ENCODE data around the gene NTM.

DNA sequence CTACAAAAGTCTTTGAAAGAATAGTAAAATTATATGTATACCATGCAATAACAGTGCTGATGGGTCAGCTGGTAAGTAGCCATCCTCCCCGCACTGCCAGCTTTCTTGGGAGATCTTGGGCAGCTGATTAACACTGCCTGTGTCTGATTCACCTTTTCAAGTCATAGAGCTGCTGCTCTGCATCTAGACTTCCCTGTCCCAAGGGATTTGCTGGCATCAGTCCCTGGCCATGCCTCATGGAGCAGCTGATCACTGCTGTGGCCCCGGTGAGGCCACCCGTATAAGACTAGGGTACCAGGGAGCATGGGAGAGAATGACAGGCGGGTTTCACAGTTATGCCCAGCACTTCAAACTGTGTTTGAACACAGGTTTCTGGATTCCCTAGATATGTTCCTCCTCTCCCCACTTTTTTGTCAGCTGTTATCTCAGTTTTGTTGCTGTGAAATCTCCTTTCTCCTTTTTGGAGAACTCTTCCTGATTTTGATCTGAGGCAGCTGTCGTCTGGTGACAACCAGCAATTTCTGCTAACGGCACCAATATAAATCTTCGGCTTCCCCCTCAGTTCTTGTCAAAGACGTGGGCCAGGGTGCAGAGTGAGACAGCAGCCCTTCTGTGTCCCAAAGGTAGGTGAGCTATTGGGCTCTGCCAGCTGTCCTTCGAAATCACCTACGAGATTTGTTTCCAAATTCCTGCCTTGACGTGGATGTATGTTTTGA is 438.9 kb downstream of the NTM start:
- TF ChIP-seq, protein P1, sequence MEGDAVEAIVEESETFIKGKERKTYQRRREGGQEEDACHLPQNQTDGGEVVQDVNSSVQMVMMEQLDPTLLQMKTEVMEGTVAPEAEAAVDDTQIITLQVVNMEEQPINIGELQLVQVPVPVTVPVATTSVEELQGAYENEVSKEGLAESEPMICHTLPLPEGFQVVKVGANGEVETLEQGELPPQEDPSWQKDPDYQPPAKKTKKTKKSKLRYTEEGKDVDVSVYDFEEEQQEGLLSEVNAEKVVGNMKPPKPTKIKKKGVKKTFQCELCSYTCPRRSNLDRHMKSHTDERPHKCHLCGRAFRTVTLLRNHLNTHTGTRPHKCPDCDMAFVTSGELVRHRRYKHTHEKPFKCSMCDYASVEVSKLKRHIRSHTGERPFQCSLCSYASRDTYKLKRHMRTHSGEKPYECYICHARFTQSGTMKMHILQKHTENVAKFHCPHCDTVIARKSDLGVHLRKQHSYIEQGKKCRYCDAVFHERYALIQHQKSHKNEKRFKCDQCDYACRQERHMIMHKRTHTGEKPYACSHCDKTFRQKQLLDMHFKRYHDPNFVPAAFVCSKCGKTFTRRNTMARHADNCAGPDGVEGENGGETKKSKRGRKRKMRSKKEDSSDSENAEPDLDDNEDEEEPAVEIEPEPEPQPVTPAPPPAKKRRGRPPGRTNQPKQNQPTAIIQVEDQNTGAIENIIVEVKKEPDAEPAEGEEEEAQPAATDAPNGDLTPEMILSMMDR (IDR thresholded peaks at IDR 0.05; ENCODE audit: insufficient read depth, low read length), result no peak
- TF ChIP-seq POLR2AphosphoS5 (IDR thresholded peaks at IDR 0.05; ENCODE audit: low read depth) (no peak), SPI1 (IDR thresholded peaks at IDR 0.05; ENCODE audit: borderline replicate concordance, low read depth) (no peak), GABPA (IDR thresholded peaks at IDR 0.05; ENCODE audit: low read depth) (no peak)
- TF ChIP-seq, protein P2, sequence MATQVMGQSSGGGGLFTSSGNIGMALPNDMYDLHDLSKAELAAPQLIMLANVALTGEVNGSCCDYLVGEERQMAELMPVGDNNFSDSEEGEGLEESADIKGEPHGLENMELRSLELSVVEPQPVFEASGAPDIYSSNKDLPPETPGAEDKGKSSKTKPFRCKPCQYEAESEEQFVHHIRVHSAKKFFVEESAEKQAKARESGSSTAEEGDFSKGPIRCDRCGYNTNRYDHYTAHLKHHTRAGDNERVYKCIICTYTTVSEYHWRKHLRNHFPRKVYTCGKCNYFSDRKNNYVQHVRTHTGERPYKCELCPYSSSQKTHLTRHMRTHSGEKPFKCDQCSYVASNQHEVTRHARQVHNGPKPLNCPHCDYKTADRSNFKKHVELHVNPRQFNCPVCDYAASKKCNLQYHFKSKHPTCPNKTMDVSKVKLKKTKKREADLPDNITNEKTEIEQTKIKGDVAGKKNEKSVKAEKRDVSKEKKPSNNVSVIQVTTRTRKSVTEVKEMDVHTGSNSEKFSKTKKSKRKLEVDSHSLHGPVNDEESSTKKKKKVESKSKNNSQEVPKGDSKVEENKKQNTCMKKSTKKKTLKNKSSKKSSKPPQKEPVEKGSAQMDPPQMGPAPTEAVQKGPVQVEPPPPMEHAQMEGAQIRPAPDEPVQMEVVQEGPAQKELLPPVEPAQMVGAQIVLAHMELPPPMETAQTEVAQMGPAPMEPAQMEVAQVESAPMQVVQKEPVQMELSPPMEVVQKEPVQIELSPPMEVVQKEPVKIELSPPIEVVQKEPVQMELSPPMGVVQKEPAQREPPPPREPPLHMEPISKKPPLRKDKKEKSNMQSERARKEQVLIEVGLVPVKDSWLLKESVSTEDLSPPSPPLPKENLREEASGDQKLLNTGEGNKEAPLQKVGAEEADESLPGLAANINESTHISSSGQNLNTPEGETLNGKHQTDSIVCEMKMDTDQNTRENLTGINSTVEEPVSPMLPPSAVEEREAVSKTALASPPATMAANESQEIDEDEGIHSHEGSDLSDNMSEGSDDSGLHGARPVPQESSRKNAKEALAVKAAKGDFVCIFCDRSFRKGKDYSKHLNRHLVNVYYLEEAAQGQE (IDR thresholded peaks at IDR 0.05; ENCODE audit: insufficient replicate concordance, low read depth), result no peak
